H9 (cell line): Measurements from ENCODE around the gene RDH5. TPM values are rescaled to one million over a fixed set of nuclear protein-coding genes. Genes with fewer than 3 reads are reported as not detected.

Experiments used
- DNase-seq: peaks from one replicate; pipeline ENCODE4 v3.0.0-alpha.2; 2017
- H2AFZ ChIP-seq: one replicate; pipeline ENCODE4 v1.6.1; 2013; ENCODE audit warnings: mild to moderate bottlenecking, low read length, control low read depth, moderate library complexity
- H2AK5ac ChIP-seq: 2 replicates; pipeline ENCODE4 v1.6.1; 2013; ENCODE audit warnings: low read length, control low read depth, mixed read lengths; ENCODE audit not compliant: insufficient read length
- H2BK120ac ChIP-seq: one replicate; pipeline ENCODE4 v1.6.1; 2013; ENCODE audit warnings: low read depth, mild to moderate bottlenecking, low read length, control low read depth, inconsistent platforms; ENCODE audit not compliant: poor library complexity, severe bottlenecking
- H2BK12ac ChIP-seq: 2 replicates; pipeline ENCODE4 v1.6.1; 2013; ENCODE audit warnings: low read length, control low read depth, mixed read lengths, low read depth; ENCODE audit not compliant: insufficient read length
- H2BK15ac ChIP-seq: 2 replicates; pipeline ENCODE4 v1.6.1; 2013; ENCODE audit warnings: low read depth, low read length, control low read depth
- H2BK20ac ChIP-seq: one replicate; pipeline ENCODE4 v1.6.1; 2013; ENCODE audit warnings: low read depth, mild to moderate bottlenecking, low read length, control low read depth, inconsistent platforms; ENCODE audit not compliant: poor library complexity, severe bottlenecking
- H2BK5ac ChIP-seq: 2 replicates; pipeline ENCODE4 v1.6.1; 2013; ENCODE audit warnings: low read length, control low read depth, mixed read lengths; ENCODE audit not compliant: insufficient read length
- H3K14ac ChIP-seq: 2 replicates; pipeline ENCODE4 v1.6.1; 2013; ENCODE audit warnings: low read length, control low read depth; ENCODE audit not compliant: insufficient read depth
- H3K18ac ChIP-seq: 2 replicates; pipeline ENCODE4 v1.6.1; 2013; ENCODE audit warnings: low read depth, mild to moderate bottlenecking, mixed read lengths, low read length, control low read depth; ENCODE audit not compliant: insufficient read length
- H3K23ac ChIP-seq: 2 replicates; pipeline ENCODE4 v1.6.1; 2013; ENCODE audit warnings: low read length, control low read depth, mixed read lengths, low read depth; ENCODE audit not compliant: insufficient read length
- H3K23me2 ChIP-seq: 2 replicates; pipeline ENCODE4 v1.6.1; 2013; ENCODE audit warnings: low read depth, mild to moderate bottlenecking, mixed read lengths, low read length, control low read depth; ENCODE audit not compliant: insufficient read length, poor library complexity, severe bottlenecking
- H3K27ac ChIP-seq: 2 replicates; pipeline ENCODE4 v1.5.1; 2013; ENCODE audit warnings: low read length, control low read depth, mixed read lengths, low read depth; ENCODE audit not compliant: insufficient read length
- H3K27me3 ChIP-seq: 2 replicates; pipeline ENCODE4 v1.6.1; 2013; ENCODE audit warnings: low read length, control low read depth, inconsistent platforms; ENCODE audit not compliant: insufficient read depth
- H3K4ac ChIP-seq: 2 replicates; pipeline ENCODE4 v1.6.1; 2013; ENCODE audit warnings: low read depth, mild to moderate bottlenecking, control low read depth, inconsistent platforms, low read length, moderate library complexity
- H3K4me1 ChIP-seq: 2 replicates; pipeline ENCODE4 v1.6.1; 2013; ENCODE audit warnings: low read length, control low read depth, inconsistent platforms; ENCODE audit not compliant: insufficient read depth
- H3K4me2 ChIP-seq: 2 replicates; pipeline ENCODE4 v1.6.1; 2013; ENCODE audit warnings: low read length, control low read depth, mixed read lengths; ENCODE audit not compliant: insufficient read length, insufficient read depth
- H3K56ac ChIP-seq: 2 replicates; pipeline ENCODE4 v1.6.1; 2013; ENCODE audit warnings: low read depth, mild to moderate bottlenecking, mixed read lengths, low read length, control low read depth; ENCODE audit not compliant: insufficient read length
- H3K79me1 ChIP-seq: 2 replicates; pipeline ENCODE4 v1.6.1; 2013; ENCODE audit warnings: low read depth, mild to moderate bottlenecking, moderate library complexity, low read length, control low read depth, inconsistent platforms; ENCODE audit not compliant: insufficient read depth, poor library complexity, severe bottlenecking
- H3K79me2 ChIP-seq: 2 replicates; pipeline ENCODE4 v1.6.1; 2013; ENCODE audit warnings: low read length, control low read depth, inconsistent platforms; ENCODE audit not compliant: insufficient read depth
- H3K9ac ChIP-seq: 2 replicates; pipeline ENCODE4 v1.6.1; 2013; ENCODE audit warnings: low read length, control low read depth, mixed read lengths; ENCODE audit not compliant: insufficient read length; ENCODE audit errors: extremely low read depth
- H3K9me3 ChIP-seq: one replicate; pipeline ENCODE4 v1.6.1; 2013; ENCODE audit warnings: low read depth, low read length, inconsistent platforms; ENCODE audit not compliant: control insufficient read depth
- H3T11ph ChIP-seq: one replicate; pipeline ENCODE4 v1.6.1; 2013; ENCODE audit warnings: mild to moderate bottlenecking, low read length, control low read depth, inconsistent platforms
- H4K20me1 ChIP-seq: one replicate; pipeline ENCODE4 v1.6.1; 2013; ENCODE audit not compliant: control insufficient read depth, insufficient read length, insufficient read depth
- H4K5ac ChIP-seq: 2 replicates; pipeline ENCODE4 v1.6.1; 2013; ENCODE audit warnings: low read depth, mild to moderate bottlenecking, mixed read lengths, low read length, control low read depth; ENCODE audit not compliant: insufficient read length
- H4K8ac ChIP-seq: replicated peaks from 2 replicates; pipeline ENCODE4 v1.6.1; 2013; ENCODE audit warnings: low read length, control low read depth, mixed read lengths, low read depth; ENCODE audit not compliant: insufficient read length
- H4K91ac ChIP-seq: 2 replicates; pipeline ENCODE4 v1.6.1; 2013; ENCODE audit warnings: low read depth, mild to moderate bottlenecking, moderate library complexity, mixed read lengths, low read length, control low read depth; ENCODE audit not compliant: insufficient read length
- H3K27ac Mint-ChIP-seq, 3 experiments: 2 replicates in 2 of 3; 3 replicates in 1 of 3; pipeline ENCODE4 v1.8.0; 2020 to 2021; ENCODE audit warnings: mixed read lengths in 3 of 3, mild to moderate bottlenecking in 1 of 3, moderate library complexity in 1 of 3
- H3K27me3 Mint-ChIP-seq: 2 replicates; pipeline ENCODE4 v1.8.0; 2021; ENCODE audit warnings: low read depth, mild to moderate bottlenecking, moderate library complexity, mixed read lengths
- H3K36me3 Mint-ChIP-seq, 3 experiments: 2 replicates in 2 of 3; 3 replicates in 1 of 3; pipeline ENCODE4 v1.8.0; 2020 to 2021; ENCODE audit warnings: low read depth in 3 of 3, mixed read lengths in 3 of 3; ENCODE audit not compliant: insufficient read depth in 1 of 3
- H3K4me1 Mint-ChIP-seq, 2 experiments: 2 replicates each; pipeline ENCODE4 v1.8.0; 2020; ENCODE audit warnings: mixed read lengths in 2 of 2
- H3K4me3 Mint-ChIP-seq, 2 experiments: 2 replicates in 1 of 2; 3 replicates in 1 of 2; pipeline ENCODE4 v1.8.0; 2020 to 2021; ENCODE audit warnings: mild to moderate bottlenecking in 2 of 2, mixed read lengths in 2 of 2, moderate library complexity in 1 of 2
- H3K9me3 Mint-ChIP-seq, 2 experiments: 2 replicates in 1 of 2; 3 replicates in 1 of 2; pipeline ENCODE4 v1.8.0; 2020; ENCODE audit warnings: mild to moderate bottlenecking in 2 of 2, mixed read lengths in 2 of 2, moderate library complexity in 1 of 2
- CTCF ChIP-seq: fragments of 200-600 bp; sonication (generic); conservative IDR thresholded peaks from 3 replicates; pipeline ENCODE4 v1.8.0; 2021; ENCODE audit warnings: antibody characterized with exemption, mild to moderate bottlenecking
- WGBS: extraction: QIAGEN DNeasy Blood & Tissue Kit; methylation state at CpG from one replicate; pipeline ENCODE4 v1.1.7; 2013; ENCODE audit warnings: missing lambda C conversion rate, low lambda C conversion rate, mixed read lengths; ENCODE audit not compliant: insufficient read length; ENCODE audit errors: extremely low coverage; 5-methylcytosine and 5-hydroxymethylcytosine counted together
- total RNA-seq: library from RNA; stranded (reverse); gene quantifications from 2 replicates; pipeline ENCODE4 v1.2.1, GENCODE V29; 2021

RDH5 gene
- total RNA-seq, 1 experiment from 2014 or later: 6.6 TPM

- H3K56ac ChIP-seq: no peak overlapping the region
- no peaks in the 10 kb centered on the region for H3K27me3 ChIP-seq
- Mint-ChIP-seq H3K4me3 (peak overlapping the region; percentile 64 to 70; a peak in 4 of 5 replicates), H3K27me3 (peaks cover 1% of the 10 kb centered on the region; the same call in 1 of the 2 replicates), H3K36me3 (peaks cover 5 to 25% (median 14%) of the 10 kb centered on the region in 3 experiments; a peak in 5 of 7 replicates), H3K9me3 (no peaks in the 10 kb centered on the region), H3K27ac (0 out of 7 replicates have a peak overlapping the region, but pooled peaks of 1 of the 3 experiments have one; percentile 96), H3K4me1 (peaks cover 20 to 21% of the 10 kb centered on the region in 2 experiments)
- no peak overlapping the region for H3K27ac ChIP-seq
- no peaks in the 10 kb centered on the region for H3K79me2 ChIP-seq
- no peak overlapping the region for H2BK20ac ChIP-seq
- no peak for DNase-seq
- no peak overlapping the region for H3T11ph ChIP-seq
- no peak overlapping the region for H3K18ac ChIP-seq
- no peak overlapping the region for H2BK5ac ChIP-seq
- H3K79me1 ChIP-seq: no peaks in the 10 kb centered on the region
- H4K91ac ChIP-seq: no peak overlapping the region
- H3K14ac ChIP-seq: no peak overlapping the region
- H4K20me1 ChIP-seq: no peaks in the 10 kb centered on the region
- no peak overlapping the region for H3K23ac ChIP-seq
- no peak overlapping the region for H2BK12ac ChIP-seq
- no CpG with 5 or more reads among the region's 13 CpGs for WGBS
- no peak overlapping the region for H4K8ac ChIP-seq
- no peak overlapping the region for H2AK5ac ChIP-seq
- H2AFZ ChIP-seq: no peak overlapping the region
- H3K4me2 ChIP-seq: no peak overlapping the region
- TF ChIP-seq CTCF: no peak
- H2BK120ac ChIP-seq: no peak overlapping the region
- H3K4ac ChIP-seq: no peak overlapping the region
- H3K4me1 ChIP-seq: no peaks in the 10 kb centered on the region
- no peak overlapping the region for H4K5ac ChIP-seq
- H3K9me3 ChIP-seq: no peaks in the 10 kb centered on the region
- H3K9ac ChIP-seq: no peak overlapping the region
- no peaks in the 10 kb centered on the region for H3K23me2 ChIP-seq
- no peak overlapping the region for H2BK15ac ChIP-seq
Measured at GRCh38 chr12:55682087-55682796, 38.0 kb upstream of the RDH5 start.
